Measurements from ENCODE around the gene ARPC3. TPM values are rescaled to one million over a fixed set of nuclear protein-coding genes. Genes with fewer than 3 reads are reported as not detected.
A peak's percentile ranks its signal among the peaks of the same experiment; 100 is the strongest.

The ARPC3 gene
- total RNA-seq, 1 donor: 391 TPM

DNA sequence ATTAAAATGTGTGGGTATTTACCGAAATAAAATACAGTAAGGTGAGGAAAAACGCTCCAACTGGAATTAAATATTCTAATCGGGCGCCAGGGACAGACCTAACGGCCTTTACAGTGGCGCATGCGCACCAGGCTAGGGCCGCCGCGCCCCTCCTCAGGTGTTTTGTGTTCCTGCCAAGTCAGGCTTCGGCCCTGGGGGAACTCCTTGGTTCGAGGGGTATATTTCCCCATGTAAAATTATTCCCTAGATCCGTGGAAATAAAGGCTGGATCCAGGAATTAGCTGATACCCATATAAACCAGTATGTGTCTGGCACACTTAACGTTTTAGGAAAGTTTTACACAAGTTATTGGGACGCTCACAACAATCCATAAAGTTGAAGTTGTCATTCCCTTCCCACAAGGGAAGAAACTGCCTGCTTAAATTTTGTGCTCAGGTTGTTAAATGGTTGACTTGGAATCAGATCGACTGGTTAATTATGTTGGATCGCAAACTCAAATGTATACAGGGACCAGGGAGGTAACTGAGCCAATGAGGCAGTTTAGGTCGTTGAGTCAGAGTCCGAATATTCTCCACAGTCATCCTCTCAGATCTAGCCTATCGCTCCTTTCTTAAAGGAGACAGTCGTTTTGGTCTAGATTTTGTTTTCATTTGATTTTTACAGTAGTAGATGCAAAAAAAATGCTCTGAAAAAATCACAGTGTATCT is 46.0 kb downstream of the ARPC3 start:
- H3K4me3 ChIP-seq (ENCODE audit: low read depth, low read length): peak overlapping the region; percentile 93
- TF ChIP-seq, protein P1, sequence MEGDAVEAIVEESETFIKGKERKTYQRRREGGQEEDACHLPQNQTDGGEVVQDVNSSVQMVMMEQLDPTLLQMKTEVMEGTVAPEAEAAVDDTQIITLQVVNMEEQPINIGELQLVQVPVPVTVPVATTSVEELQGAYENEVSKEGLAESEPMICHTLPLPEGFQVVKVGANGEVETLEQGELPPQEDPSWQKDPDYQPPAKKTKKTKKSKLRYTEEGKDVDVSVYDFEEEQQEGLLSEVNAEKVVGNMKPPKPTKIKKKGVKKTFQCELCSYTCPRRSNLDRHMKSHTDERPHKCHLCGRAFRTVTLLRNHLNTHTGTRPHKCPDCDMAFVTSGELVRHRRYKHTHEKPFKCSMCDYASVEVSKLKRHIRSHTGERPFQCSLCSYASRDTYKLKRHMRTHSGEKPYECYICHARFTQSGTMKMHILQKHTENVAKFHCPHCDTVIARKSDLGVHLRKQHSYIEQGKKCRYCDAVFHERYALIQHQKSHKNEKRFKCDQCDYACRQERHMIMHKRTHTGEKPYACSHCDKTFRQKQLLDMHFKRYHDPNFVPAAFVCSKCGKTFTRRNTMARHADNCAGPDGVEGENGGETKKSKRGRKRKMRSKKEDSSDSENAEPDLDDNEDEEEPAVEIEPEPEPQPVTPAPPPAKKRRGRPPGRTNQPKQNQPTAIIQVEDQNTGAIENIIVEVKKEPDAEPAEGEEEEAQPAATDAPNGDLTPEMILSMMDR (IDR thresholded peaks at IDR 0.05; ENCODE audit: insufficient read depth, low read length): no peak
- peak; percentile 69 for DNase-seq (ENCODE audit: low read depth)

DNA sequence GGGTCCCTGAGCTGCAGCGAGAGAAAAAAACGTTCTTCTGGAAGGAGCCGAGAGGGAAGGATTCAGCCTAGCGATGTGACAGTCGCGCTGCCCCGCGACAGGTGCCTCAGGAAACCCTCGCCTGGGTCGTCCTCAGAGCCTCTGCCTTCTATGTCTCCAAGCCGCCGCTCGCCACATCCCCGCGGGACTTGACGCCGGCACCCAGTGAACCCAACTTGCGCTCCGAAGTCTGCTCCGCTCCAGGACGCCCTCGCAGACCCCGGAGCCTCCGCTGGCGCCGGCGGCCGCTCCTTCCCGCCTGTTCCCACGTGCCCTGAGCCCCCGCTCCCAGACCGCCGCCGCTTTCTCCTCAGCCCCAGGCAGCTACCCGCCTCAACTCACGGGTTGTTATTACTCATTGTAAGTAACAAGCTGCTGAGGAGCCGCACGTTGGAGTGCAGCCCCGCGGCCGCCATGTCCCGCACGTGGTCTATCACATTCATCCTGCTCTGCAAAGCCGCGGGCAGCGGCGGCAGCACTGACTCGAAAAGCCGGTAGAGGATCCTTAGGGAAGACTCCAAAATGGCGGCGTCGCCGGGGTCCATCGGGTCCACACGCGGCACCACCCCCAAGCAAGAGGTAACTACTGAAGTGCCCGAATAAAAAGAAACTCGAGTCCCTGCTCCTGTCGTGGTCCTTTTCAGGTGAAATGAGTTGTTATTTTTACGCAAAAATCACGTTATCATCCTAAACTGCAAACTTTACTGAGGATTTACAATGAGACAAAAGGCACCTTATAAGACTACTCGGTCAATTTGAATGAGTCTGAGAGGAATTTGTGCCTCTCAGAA is 46.8 kb downstream of the ARPC3 start, which contains the start of gene ANAPC7:
Gene ANAPC7 (minus strand): TSS at position 563 of the 830 bp plus-strand sequence. CDS start 81 bp downstream, at position 482.
- H3K4me3 ChIP-seq (ENCODE audit: low read depth, low read length): peak within 1 kb of the TSS; percentile 93
- TF ChIP-seq, protein P1 (IDR thresholded peaks at IDR 0.05; ENCODE audit: insufficient read depth, low read length): peak; percentile 17
- DNase-seq (ENCODE audit: low read depth): peak; percentile 93

Small RNA genes within 50 kb of the gene (small RNA-seq; reads per million reads assigned to genes)
- gene RF00278: not detected

Other genes with a start within 250 kb of the ARPC3 start
- 99.7 and 139 TPM in 2 replicates for gene ATP2A2, start 169.1 kb downstream of the ARPC3 start, total RNA-seq (ENCODE audit: low replicate concordance)
- 25.8 and 41.0 TPM in 2 replicates for gene ANAPC7, start 46.6 kb downstream of the ARPC3 start, total RNA-seq (ENCODE audit: low replicate concordance)
- gene GPN3, start 17.9 kb upstream of the ARPC3 start, total RNA-seq (ENCODE audit: low replicate concordance): 15.9 and 27.4 TPM in 2 replicates
- 16.4 and 17.4 TPM in 2 replicates for gene FAM216A, start 18.5 kb upstream of the ARPC3 start, total RNA-seq (ENCODE audit: low replicate concordance)
- gene VPS29, start 51.8 kb upstream of the ARPC3 start, total RNA-seq (ENCODE audit: low replicate concordance): 83.2 and 88.9 TPM in 2 replicates
- gene RAD9B, start 52.0 kb upstream of the ARPC3 start, total RNA-seq (ENCODE audit: low replicate concordance): 2.3 and 5.5 TPM in 2 replicates
- gene PPTC7, start 133.0 kb upstream of the ARPC3 start, total RNA-seq (ENCODE audit: low replicate concordance): 6.1 and 11.9 TPM in 2 replicates
- 46.3 and 80.4 TPM in 2 replicates for gene TCTN1, start 163.8 kb upstream of the ARPC3 start, total RNA-seq (ENCODE audit: low replicate concordance)
- 0.74 and 2.6 TPM in 2 replicates for gene HVCN1, start 238.8 kb upstream of the ARPC3 start, total RNA-seq (ENCODE audit: low replicate concordance)

Data from fibroblast of the aortic adventitia (primary cell).